ENCODE measurements around the gene GREB1.

GREB1 gene

GRCh38 chr2:11537951-11538350, 4.1 kb downstream of the GREB1 start:
- no peak for DNase-seq (ENCODE audit: low read depth in 2 of 3, low spot score in 1 of 3)

GRCh38 chr2:11539317-11540147, 5.7 kb downstream of the GREB1 start:
- no peak for DNase-seq (ENCODE audit: low read depth in 2 of 3, low spot score in 1 of 3)

- DNase-seq (ENCODE audit: low read depth in 2 of 3, low spot score in 1 of 3): no peak
These were observed 6.5 kb downstream of the GREB1 start for GRCh38 chr2:11540148-11540995.

GRCh38 chr2:11540996-11541692, 7.3 kb downstream of the GREB1 start:
- no peak for DNase-seq (ENCODE audit: low read depth in 2 of 3, low spot score in 1 of 3)

GRCh38 chr2:11541693-11542274, 7.9 kb downstream of the GREB1 start:
- no peak for DNase-seq (ENCODE audit: low read depth in 2 of 3, low spot score in 1 of 3)

- no peak for DNase-seq (ENCODE audit: low read depth in 2 of 3, low spot score in 1 of 3)
These were observed 8.5 kb downstream of the GREB1 start for GRCh38 chr2:11542275-11542819.

- DNase-seq (ENCODE audit: low read depth in 2 of 3, low spot score in 1 of 3): no peak
These were observed 9.7 kb downstream of the GREB1 start for GRCh38 chr2:11543337-11544216.

- DNase-seq (ENCODE audit: low read depth in 2 of 3, low spot score in 1 of 3): no peak
These were observed 12.2 kb downstream of the GREB1 start for GRCh38 chr2:11546072-11546471.

- no peak for DNase-seq (ENCODE audit: low read depth in 2 of 3, low spot score in 1 of 3)
These were observed 14.2 kb downstream of the GREB1 start for GRCh38 chr2:11547912-11548497.

- no peak for DNase-seq (ENCODE audit: low read depth in 2 of 3, low spot score in 1 of 3)
These were observed 16.5 kb downstream of the GREB1 start for GRCh38 chr2:11550302-11550701.

GRCh38 chr2:11550901-11551568, 17.2 kb downstream of the GREB1 start:
- no peak for DNase-seq (ENCODE audit: low read depth in 2 of 3, low spot score in 1 of 3)

- DNase-seq (ENCODE audit: low read depth in 2 of 3, low spot score in 1 of 3): no peak
These were observed 17.9 kb downstream of the GREB1 start for GRCh38 chr2:11551569-11552259.

GRCh38 chr2:11552260-11552638, 18.4 kb downstream of the GREB1 start:
- DNase-seq (ENCODE audit: low read depth in 2 of 3, low spot score in 1 of 3): no peak

- DNase-seq (ENCODE audit: low read depth in 2 of 3, low spot score in 1 of 3): no peak
These were observed 20.0 kb downstream of the GREB1 start for GRCh38 chr2:11553661-11554398.

GRCh38 chr2:11554399-11554716, 20.5 kb downstream of the GREB1 start:
- no peak for DNase-seq (ENCODE audit: low read depth in 2 of 3, low spot score in 1 of 3)

- no peak for DNase-seq (ENCODE audit: low read depth in 2 of 3, low spot score in 1 of 3)
These were observed 22.4 kb downstream of the GREB1 start for GRCh38 chr2:11556101-11556806.

GRCh38 chr2:11558214-11558886, 24.5 kb downstream of the GREB1 start:
- DNase-seq (ENCODE audit: low read depth in 2 of 3, low spot score in 1 of 3): no peak
